HG03175 (cell line): ENCODE results near the gene RBMY1A1.
"Not testable (repeated sequence)": the region's sequence is repeated elsewhere in the genome, so short reads cannot be mapped to it uniquely, and the experiment has no call there.

Experiments
- ATAC-seq: cut with Tn5 transposase; IDR thresholded peaks from one replicate; pipeline ENCODE4 v1.9.1; 2021; ENCODE audit warnings: mild to moderate bottlenecking, moderate library complexity; ENCODE audit not compliant: unreplicated experiment

RBMY1A1 gene

DNA sequence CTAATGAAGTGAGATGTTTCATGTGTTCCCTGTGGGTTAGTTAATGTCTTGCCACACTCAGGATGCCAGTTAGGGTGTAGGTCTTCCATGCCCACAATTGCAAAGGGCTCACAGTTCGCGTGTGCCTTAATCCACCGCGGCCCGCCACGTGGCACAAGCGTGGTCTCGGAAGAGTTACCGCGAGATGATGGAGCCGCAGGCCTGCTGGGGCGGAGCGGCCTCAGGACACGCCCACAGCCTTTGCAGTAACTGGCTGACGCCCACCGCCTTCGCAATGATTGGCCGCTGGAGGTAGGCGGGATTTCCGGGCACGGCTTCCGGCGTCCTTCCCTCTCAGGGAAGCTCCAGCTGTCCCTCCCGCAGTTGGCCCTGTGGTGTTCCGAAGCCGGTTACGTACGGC is at the start of gene RBMY1A1:
Gene RBMY1A1, plus strand, starts transcription at position 301 of the 400 bp plus-strand sequence. CDS start 2,013 bp downstream, outside the sequence.
- not testable (repeated sequence) for ATAC-seq

DNA sequence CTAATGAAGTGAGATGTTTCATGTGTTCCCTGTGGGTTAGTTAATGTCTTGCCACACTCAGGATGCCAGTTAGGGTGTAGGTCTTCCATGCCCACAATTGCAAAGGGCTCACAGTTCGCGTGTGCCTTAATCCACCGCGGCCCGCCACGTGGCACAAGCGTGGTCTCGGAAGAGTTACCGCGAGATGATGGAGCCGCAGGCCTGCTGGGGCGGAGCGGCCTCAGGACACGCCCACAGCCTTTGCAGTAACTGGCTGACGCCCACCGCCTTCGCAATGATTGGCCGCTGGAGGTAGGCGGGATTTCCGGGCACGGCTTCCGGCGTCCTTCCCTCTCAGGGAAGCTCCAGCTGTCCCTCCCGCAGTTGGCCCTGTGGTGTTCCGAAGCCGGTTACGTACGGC is 23.6 kb upstream of the RBMY1A1 start, which contains the start of gene RBMY1B:
Gene RBMY1B, plus strand, starts transcription at position 301 of the 400 bp plus-strand sequence. CDS start 2,013 bp downstream, outside the sequence.
- not testable (repeated sequence) for ATAC-seq

DNA sequence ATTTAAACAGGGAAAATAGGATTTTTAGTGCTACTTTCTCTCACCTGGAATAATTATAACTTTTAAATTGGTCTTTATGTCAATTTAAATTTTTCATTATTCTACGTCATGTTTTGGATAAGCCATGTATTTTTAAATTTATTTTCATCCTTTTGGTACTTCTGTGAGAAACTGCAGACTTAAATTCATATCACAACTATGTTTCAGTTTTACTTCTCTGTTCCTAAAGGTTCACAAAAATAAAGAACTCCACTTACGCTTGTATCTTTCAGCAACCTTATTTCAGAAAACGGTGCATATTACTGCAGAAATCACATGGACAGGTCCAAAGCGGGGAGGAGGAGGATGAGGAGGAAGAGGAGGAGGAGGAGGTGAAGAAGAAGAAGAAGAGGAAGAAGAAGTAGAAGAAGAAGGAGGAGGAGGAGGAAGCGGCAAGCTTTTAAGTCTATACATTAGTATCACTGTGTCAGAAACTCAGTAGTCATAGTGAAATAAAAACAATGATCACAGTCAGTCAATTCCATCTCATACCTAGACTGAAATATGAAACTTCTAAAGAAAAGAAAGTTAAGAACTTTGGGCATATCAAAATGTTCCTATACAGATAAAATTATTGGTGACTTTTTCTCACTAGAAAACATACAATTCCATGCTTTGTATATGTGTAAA is 24.8 kb downstream of the RBMY1A1 start:
- peak; percentile 88 for ATAC-seq

DNA sequence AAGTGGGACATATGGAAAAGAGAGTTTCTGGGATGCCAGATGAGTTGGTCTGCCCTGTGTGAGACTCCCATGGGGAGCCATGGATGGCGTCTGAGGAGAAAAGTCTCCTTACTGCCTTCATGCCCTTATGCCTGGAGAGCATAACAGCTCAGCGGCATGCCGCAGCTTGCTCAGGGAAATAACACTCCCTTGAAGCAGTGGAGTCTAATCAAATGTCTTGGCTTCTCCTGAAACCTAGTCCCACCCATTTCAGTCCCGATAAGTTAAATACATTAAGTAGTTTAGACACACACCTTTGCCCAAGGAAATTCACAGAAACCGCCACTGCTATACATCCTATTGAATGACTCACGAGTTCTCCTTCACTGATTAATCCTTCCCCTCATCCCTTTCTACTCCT is 50.8 kb downstream of the RBMY1A1 start:
- no peak for ATAC-seq

DNA sequence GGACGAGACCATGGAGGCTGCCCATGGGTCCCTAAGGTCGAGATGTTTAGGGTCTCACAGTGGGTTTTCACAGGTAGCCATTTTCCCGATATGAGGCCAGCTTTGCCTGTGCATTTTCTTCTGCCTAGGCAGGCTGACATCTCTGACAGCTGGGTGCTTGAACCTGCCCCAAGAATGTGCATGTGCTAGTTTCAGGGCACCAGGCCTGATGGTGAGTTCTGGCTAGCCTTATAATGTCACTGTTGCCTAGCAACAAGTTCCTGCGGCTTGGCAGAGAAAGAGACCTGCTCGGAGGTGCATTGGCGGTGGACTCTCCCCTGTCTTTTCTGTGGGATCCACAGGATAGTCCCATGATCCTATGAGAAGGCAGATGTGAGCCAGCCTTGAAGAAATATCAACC is 51.8 kb downstream of the RBMY1A1 start:
- not testable (repeated sequence) for ATAC-seq

DNA sequence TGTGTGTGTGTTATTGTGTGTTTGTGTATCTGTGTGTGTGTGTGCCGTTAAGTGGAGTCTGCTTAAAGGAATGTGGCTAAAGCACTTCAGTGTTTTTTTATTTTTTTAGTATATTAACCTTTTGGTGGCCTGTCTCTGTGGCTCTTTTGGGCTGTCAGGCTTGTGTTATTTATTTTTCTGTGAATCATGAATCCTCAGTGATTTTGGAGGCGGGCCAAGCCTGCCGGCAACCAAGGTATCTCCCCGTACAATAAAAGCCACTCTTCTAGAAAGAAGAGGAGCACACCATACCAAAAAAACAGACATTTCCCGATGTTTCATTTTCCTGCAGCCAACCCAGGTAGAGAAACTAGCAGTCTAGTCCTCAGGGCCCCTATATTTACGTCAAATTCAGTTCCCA is 57.4 kb downstream of the RBMY1A1 start:
- no peak for ATAC-seq

DNA sequence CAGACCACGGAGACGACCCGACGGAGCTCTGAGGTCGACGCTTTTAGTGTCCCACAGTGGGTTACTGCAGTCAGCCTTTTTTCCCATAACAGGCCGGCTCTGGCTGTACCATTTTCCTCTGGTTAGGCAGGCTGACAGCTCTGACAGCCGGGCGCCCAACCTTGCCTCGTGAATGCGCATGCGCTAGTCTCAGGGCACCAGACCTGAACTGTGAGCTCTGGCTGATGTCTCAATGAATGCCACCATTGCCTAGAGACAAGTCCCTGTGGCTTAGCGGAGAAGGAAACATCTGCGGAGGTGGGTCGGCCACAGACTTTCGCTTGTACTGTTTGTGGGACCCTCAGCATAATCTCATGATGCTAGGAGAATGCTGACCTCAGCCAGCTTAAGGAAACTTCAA is 61.6 kb downstream of the RBMY1A1 start:
- not testable (repeated sequence) for ATAC-seq
